HPDE6-E6E7 (cell line): ENCODE results near the gene GPR157.

Source experiments
- DNase-seq: peaks from one replicate; pipeline ENCODE4 v3.0.0; 2011; ENCODE audit warnings: missing footprints; ENCODE audit errors: extremely low spot score

The GPR157 gene

GRCh38 chr1:9086796-9087195 lies 42.1 kb downstream of the GPR157 start:
- DNase-seq = no peak

- DNase-seq = no peak
These were observed 42.9 kb downstream of the GPR157 start for GRCh38 chr1:9086045-9086444.

GRCh38 chr1:9085306-9085940 lies 43.5 kb downstream of the GPR157 start:
- no peak for DNase-seq

GRCh38 chr1:9084906-9085305 lies 44.0 kb downstream of the GPR157 start:
- no peak for DNase-seq

- no peak for DNase-seq
These were observed 47.4 kb downstream of the GPR157 start for GRCh38 chr1:9081473-9081872.

GRCh38 chr1:9080705-9081291 lies 48.1 kb downstream of the GPR157 start:
- no peak for DNase-seq

GRCh38 chr1:9079988-9080704 lies 48.8 kb downstream of the GPR157 start:
- no peak for DNase-seq

- DNase-seq = no peak
These were observed 50.0 kb downstream of the GPR157 start for GRCh38 chr1:9078752-9079500.

- DNase-seq = no peak
These were observed 50.7 kb downstream of the GPR157 start for GRCh38 chr1:9078015-9078751.

- DNase-seq = no peak
These were observed 53.9 kb downstream of the GPR157 start for GRCh38 chr1:9075022-9075421.

GRCh38 chr1:9073143-9073542 lies 55.8 kb downstream of the GPR157 start:
- no peak for DNase-seq

- no peak for DNase-seq
These were observed 57.2 kb downstream of the GPR157 start for GRCh38 chr1:9071554-9072235.

- DNase-seq = no peak
These were observed 58.4 kb downstream of the GPR157 start for GRCh38 chr1:9070486-9070885.

GRCh38 chr1:9069326-9070100 lies 59.4 kb downstream of the GPR157 start, which contains the start of gene SLC2A5:
Gene SLC2A5, minus strand, starts transcription at chr1:9069635. Its CDS starts 99 bp downstream, at chr1:9069536.
- no peak for DNase-seq

- DNase-seq = no peak
These were observed 59.9 kb downstream of the GPR157 start for GRCh38 chr1:9068981-9069325.

- no peak for DNase-seq
These were observed 61.7 kb downstream of the GPR157 start for GRCh38 chr1:9066945-9067807.

- no peak for DNase-seq
These were observed 63.6 kb downstream of the GPR157 start for GRCh38 chr1:9065213-9065751.

- DNase-seq = no peak
These were observed 66.1 kb downstream of the GPR157 start for GRCh38 chr1:9062846-9063245.

GRCh38 chr1:9062021-9062471 lies 66.9 kb downstream of the GPR157 start:
- no peak for DNase-seq
